ENCODE measurements around the gene GRM8.
A peak's percentile ranks its signal among the peaks of the same experiment; 100 is the strongest.
"Not testable (repeated sequence)": the region's sequence is repeated elsewhere in the genome, so short reads cannot be mapped to it uniquely, and the experiment has no call there.

The GRM8 gene

GRCh38 chr7:126702242-126703016 is 550.3 kb downstream of the GRM8 start:
- no peak for DNase-seq

GRCh38 chr7:126700807-126701604 is 551.7 kb downstream of the GRM8 start:
- DNase-seq, result peak; percentile 68

GRCh38 chr7:126699707-126700106 is 553.0 kb downstream of the GRM8 start:
- DNase-seq, result no peak

GRCh38 chr7:126698909-126699308 is 553.8 kb downstream of the GRM8 start:
- no peak for DNase-seq

GRCh38 chr7:126698446-126698845 is 554.3 kb downstream of the GRM8 start:
- DNase-seq, result no peak

- DNase-seq, result no peak
These were observed 556.3 kb downstream of the GRM8 start for GRCh38 chr7:126696256-126697038.

GRCh38 chr7:126690848-126691751 is 561.6 kb downstream of the GRM8 start:
- no peak for DNase-seq

GRCh38 chr7:126690104-126690503 is 562.6 kb downstream of the GRM8 start:
- DNase-seq, result no peak

GRCh38 chr7:126689037-126689436 is 563.7 kb downstream of the GRM8 start:
- no peak for DNase-seq

- no peak for DNase-seq
These were observed 566.3 kb downstream of the GRM8 start for GRCh38 chr7:126686474-126686873.

- no peak for DNase-seq
These were observed 567.1 kb downstream of the GRM8 start for GRCh38 chr7:126685596-126685995.

- no peak for DNase-seq
These were observed 567.6 kb downstream of the GRM8 start for GRCh38 chr7:126685018-126685573.

GRCh38 chr7:126682176-126682575 is 570.6 kb downstream of the GRM8 start:
- DNase-seq, result no peak

GRCh38 chr7:126668762-126669161 is 584.0 kb downstream of the GRM8 start:
- not testable (repeated sequence) for DNase-seq

- no peak for DNase-seq
These were observed 584.4 kb downstream of the GRM8 start for GRCh38 chr7:126668367-126668752.

GRCh38 chr7:126667742-126668366 is 584.9 kb downstream of the GRM8 start:
- no peak for DNase-seq

- no peak for DNase-seq
These were observed 589.9 kb downstream of the GRM8 start for GRCh38 chr7:126662856-126663255.

- DNase-seq, result no peak
These were observed 593.6 kb downstream of the GRM8 start for GRCh38 chr7:126659124-126659523.

GRCh38 chr7:126658684-126659083 is 594.1 kb downstream of the GRM8 start:
- no peak for DNase-seq

- no peak for DNase-seq
These were observed 595.0 kb downstream of the GRM8 start for GRCh38 chr7:126657599-126658358.

- no peak for DNase-seq
These were observed 595.6 kb downstream of the GRM8 start for GRCh38 chr7:126657137-126657536.

Data from NCI-H1417 treated with DMSO at 0.1 percent for 48 hours (cell line).